ENCODE measurements around the gene PPP6C. TPM values are rescaled to one million over a fixed set of nuclear protein-coding genes. Genes with fewer than 3 reads are reported as not detected.

PPP6C gene
- total and polyA plus RNA-seq, 2 experiments from 2014 or later, result 31.9 to 46.4 TPM

- no peak for TF ChIP-seq ZNF462 (CRISPR knock-in tag; IDR thresholded peaks at IDR 0.05)
These were observed 54.6 kb downstream of the PPP6C start (continued) for GRCh38 chr9:125134976-125135375.

DNA sequence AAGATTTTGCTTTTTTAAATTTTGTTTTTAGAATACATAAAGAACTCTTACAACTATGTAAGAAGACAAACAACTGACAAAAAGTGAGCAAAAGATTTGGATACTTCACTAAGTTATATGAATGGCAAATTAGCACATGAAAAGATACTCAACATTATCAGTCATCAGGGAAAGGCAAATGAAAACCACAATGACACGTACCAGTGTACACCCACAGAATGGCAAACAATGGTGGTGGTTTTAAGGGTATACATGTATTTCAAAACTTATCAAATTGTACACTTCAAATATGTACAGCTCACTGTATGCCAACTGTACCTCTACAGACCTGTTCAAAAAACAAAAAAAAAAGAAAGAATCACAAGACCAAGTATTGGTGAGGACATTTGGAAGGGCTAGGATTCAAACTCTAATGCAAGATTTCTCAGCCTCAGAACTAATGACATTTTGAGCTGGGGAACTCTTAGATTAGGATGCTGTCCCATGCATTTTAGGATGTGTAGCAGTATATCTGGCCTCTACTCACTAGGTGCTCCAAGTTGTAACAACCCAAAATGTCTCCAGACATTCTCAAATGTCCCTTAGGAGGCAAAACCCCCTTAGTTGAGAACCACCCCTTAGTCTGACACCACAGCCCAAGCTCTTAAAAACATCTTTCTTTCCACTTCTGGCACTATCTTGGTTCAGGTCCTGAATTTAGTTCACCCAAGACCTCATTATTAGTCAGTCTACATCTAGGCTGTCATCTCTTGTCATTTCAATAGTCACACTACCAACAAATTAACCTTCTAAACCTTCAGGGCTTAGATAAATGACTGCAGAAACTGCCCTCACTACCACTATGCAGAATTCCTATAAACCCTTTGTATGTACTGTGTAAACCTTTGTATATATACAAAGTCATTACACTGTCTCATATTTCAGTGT is 55.9 kb downstream of the PPP6C start:
- Histone ChIP-seq H3K4me2 (no peak overlapping the region), H3K27ac (ENCODE audit: low read depth) (no peak overlapping the region), H3K4me3 (no peak overlapping the region), H3K9me2 (ENCODE audit: insufficient read depth) (no peaks in the 10 kb centered on the region), H3K27me3 (ENCODE audit: insufficient read depth) (no peaks in the 10 kb centered on the region), H3K79me2 (replicated peaks; ENCODE audit: insufficient read depth) (peaks cover 98% of the 10 kb centered on the region), H3K36me3 (ENCODE audit: insufficient read depth) (no peaks in the 10 kb centered on the region), H2AFZ (no peak overlapping the region), H4K20me1 (replicated peaks; ENCODE audit: insufficient read depth) (peaks cover 28% of the 10 kb centered on the region; the same call in 1 of the 2 replicates), H3K4me1 (ENCODE audit: insufficient read depth) (no peaks in the 10 kb centered on the region), H3F3A (replicated peaks; ENCODE audit: low read depth) (0 out of 2 replicates have a peak, but pooled peaks cover 8% of the 10 kb centered on the region)
- DNase-seq (ENCODE audit: low spot score), result no peak
- H3K27ac Mint-ChIP-seq, result no peak overlapping the region
- no peak for ATAC-seq
- no peaks in the 10 kb centered on the region for H3K27me3 Mint-ChIP-seq (ENCODE audit: insufficient read depth, low read depth, poor library complexity)
- no peaks in the 10 kb centered on the region for H3K4me1 Mint-ChIP-seq
- no peak overlapping the region for H3K4me3 Mint-ChIP-seq
- peaks cover 8% of the 10 kb centered on the region; the same call in 2 of the 3 replicates for H3K36me3 Mint-ChIP-seq (ENCODE audit: low read depth)
- H3K9me3 Mint-ChIP-seq, result no peaks in the 10 kb centered on the region
- TF ChIP-seq NANOG (IDR thresholded peaks at IDR 0.05; ENCODE audit: borderline replicate concordance), result no peak
- TF ChIP-seq ETS1 (IDR thresholded peaks at IDR 0.05), result no peak
- TF ChIP-seq ZNF114 (CRISPR knock-in tag; IDR thresholded peaks at IDR 0.05), result no peak
- no peak for TF ChIP-seq EZH2 (IDR thresholded peaks at IDR 0.05; ENCODE audit: low read depth, unreplicated experiment)
- TF ChIP-seq, protein P1, sequence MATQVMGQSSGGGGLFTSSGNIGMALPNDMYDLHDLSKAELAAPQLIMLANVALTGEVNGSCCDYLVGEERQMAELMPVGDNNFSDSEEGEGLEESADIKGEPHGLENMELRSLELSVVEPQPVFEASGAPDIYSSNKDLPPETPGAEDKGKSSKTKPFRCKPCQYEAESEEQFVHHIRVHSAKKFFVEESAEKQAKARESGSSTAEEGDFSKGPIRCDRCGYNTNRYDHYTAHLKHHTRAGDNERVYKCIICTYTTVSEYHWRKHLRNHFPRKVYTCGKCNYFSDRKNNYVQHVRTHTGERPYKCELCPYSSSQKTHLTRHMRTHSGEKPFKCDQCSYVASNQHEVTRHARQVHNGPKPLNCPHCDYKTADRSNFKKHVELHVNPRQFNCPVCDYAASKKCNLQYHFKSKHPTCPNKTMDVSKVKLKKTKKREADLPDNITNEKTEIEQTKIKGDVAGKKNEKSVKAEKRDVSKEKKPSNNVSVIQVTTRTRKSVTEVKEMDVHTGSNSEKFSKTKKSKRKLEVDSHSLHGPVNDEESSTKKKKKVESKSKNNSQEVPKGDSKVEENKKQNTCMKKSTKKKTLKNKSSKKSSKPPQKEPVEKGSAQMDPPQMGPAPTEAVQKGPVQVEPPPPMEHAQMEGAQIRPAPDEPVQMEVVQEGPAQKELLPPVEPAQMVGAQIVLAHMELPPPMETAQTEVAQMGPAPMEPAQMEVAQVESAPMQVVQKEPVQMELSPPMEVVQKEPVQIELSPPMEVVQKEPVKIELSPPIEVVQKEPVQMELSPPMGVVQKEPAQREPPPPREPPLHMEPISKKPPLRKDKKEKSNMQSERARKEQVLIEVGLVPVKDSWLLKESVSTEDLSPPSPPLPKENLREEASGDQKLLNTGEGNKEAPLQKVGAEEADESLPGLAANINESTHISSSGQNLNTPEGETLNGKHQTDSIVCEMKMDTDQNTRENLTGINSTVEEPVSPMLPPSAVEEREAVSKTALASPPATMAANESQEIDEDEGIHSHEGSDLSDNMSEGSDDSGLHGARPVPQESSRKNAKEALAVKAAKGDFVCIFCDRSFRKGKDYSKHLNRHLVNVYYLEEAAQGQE (IDR thresholded peaks at IDR 0.05; ENCODE audit: unreplicated experiment), result no peak
